ENCODE data around the gene MYOCD. TPM values are rescaled to one million over a fixed set of nuclear protein-coding genes. Genes with fewer than 3 reads are reported as not detected.

Gene MYOCD
- total and polyA plus RNA-seq, 2 experiments from 2014 or later = under 0.01 to 0.09 TPM

- Histone ChIP-seq H2AFZ (no peak overlapping the region), H3K4me3 (no peak overlapping the region), H3K27ac (no peak overlapping the region), H3K9ac (no peak overlapping the region), H3F3A (ENCODE audit: insufficient read depth) (no peaks in the 10 kb centered on the region), H4K20me1 (ENCODE audit: insufficient read depth) (no peaks in the 10 kb centered on the region), H3K9me3 (ENCODE audit: low read depth) (no peaks in the 10 kb centered on the region), H3K9me2 (ENCODE audit: insufficient read depth) (no peaks in the 10 kb centered on the region), H3K4me1 (ENCODE audit: insufficient read depth) (no peaks in the 10 kb centered on the region), H3K27me3 (replicated peaks; ENCODE audit: insufficient read depth) (no peaks in the 10 kb centered on the region; the same call in 1 of the 2 replicates), H3K79me2 (ENCODE audit: insufficient read depth) (no peaks in the 10 kb centered on the region), H3K36me3 (ENCODE audit: low read depth) (no peaks in the 10 kb centered on the region), H3K4me2 (ENCODE audit: unreplicated experiment) (no peak overlapping the region)
- WGBS, 2 experiments (ENCODE audit: low coverage in 1 of 2, low lambda C conversion rate in 2 of 2, missing lambda C conversion rate in 2 of 2) = 49 to 58% methylated on average over 6 of the region's 6 CpGs
- no peak for DNase-seq
- in situ Hi-C loops (cut with MboI) = no loop called here
- TF ChIP-seq EZH2 (IDR thresholded peaks at IDR 0.05; ENCODE audit: insufficient read depth, poor library complexity, severe bottlenecking) (no peak), EZH2phosphoT487 (IDR thresholded peaks at IDR 0.05; ENCODE audit: insufficient read depth, low read depth) (no peak)
Observed at GRCh38 chr17:12794919-12795532, 129.3 kb downstream of the MYOCD start.

- Histone ChIP-seq H3K79me2 (ENCODE audit: insufficient read depth) (no peaks in the 10 kb centered on the region), H3K4me1 (ENCODE audit: insufficient read depth) (no peaks in the 10 kb centered on the region), H3K4me3 (no peak overlapping the region), H3K36me3 (ENCODE audit: low read depth) (no peaks in the 10 kb centered on the region), H3F3A (ENCODE audit: insufficient read depth) (no peaks in the 10 kb centered on the region), H2AFZ (no peak overlapping the region), H3K9me2 (ENCODE audit: insufficient read depth) (no peaks in the 10 kb centered on the region), H3K27ac (no peak overlapping the region), H3K27me3 (replicated peaks; ENCODE audit: insufficient read depth) (no peaks in the 10 kb centered on the region), H3K9ac (no peak overlapping the region), H3K4me2 (ENCODE audit: unreplicated experiment) (no peak overlapping the region), H4K20me1 (ENCODE audit: insufficient read depth) (no peaks in the 10 kb centered on the region), H3K9me3 (ENCODE audit: low read depth) (no peaks in the 10 kb centered on the region)
- TF ChIP-seq EZH2phosphoT487 (IDR thresholded peaks at IDR 0.05; ENCODE audit: insufficient read depth, low read depth) (no peak), EZH2 (IDR thresholded peaks at IDR 0.05; ENCODE audit: insufficient read depth, poor library complexity, severe bottlenecking) (no peak)
- no peak for DNase-seq
- in situ Hi-C loops (cut with MboI) = no loop called here
- 38 to 42% methylated on average over 3 of the region's 3 CpGs for WGBS, 2 experiments (ENCODE audit: low coverage in 1 of 2, low lambda C conversion rate in 2 of 2, missing lambda C conversion rate in 2 of 2)
Observed at GRCh38 chr17:12800855-12801365, 135.2 kb downstream of the MYOCD start.

GRCh38 chr17:12806630-12807029 is 140.9 kb downstream of the MYOCD start:
- in situ Hi-C loops (cut with MboI) = no loop called here
- no peak for TF ChIP-seq EZH2 (IDR thresholded peaks at IDR 0.05; ENCODE audit: insufficient read depth, poor library complexity, severe bottlenecking)
- no peak for TF ChIP-seq EZH2phosphoT487 (IDR thresholded peaks at IDR 0.05; ENCODE audit: insufficient read depth, low read depth)

GRCh38 chr17:12808723-12809122 is 143.0 kb downstream of the MYOCD start:
- Histone ChIP-seq H3K9me3 (ENCODE audit: low read depth) (no peaks in the 10 kb centered on the region), H4K20me1 (ENCODE audit: insufficient read depth) (no peaks in the 10 kb centered on the region), H3K36me3 (ENCODE audit: low read depth) (no peaks in the 10 kb centered on the region), H3K9ac (no peak overlapping the region), H3K4me2 (ENCODE audit: unreplicated experiment) (no peak overlapping the region), H3K4me1 (ENCODE audit: insufficient read depth) (no peaks in the 10 kb centered on the region), H3K9me2 (ENCODE audit: insufficient read depth) (no peaks in the 10 kb centered on the region), H3K27me3 (replicated peaks; ENCODE audit: insufficient read depth) (no peaks in the 10 kb centered on the region), H3K79me2 (ENCODE audit: insufficient read depth) (no peaks in the 10 kb centered on the region), H3K4me3 (no peak overlapping the region), H3K27ac (no peak overlapping the region), H2AFZ (no peak overlapping the region), H3F3A (ENCODE audit: insufficient read depth) (no peaks in the 10 kb centered on the region)
- no peak for DNase-seq
- 17 to 22% methylated on average over 3 of the region's 3 CpGs for WGBS, 2 experiments (ENCODE audit: low coverage in 1 of 2, low lambda C conversion rate in 2 of 2, missing lambda C conversion rate in 2 of 2)
- no peak for TF ChIP-seq EZH2phosphoT487 (IDR thresholded peaks at IDR 0.05; ENCODE audit: insufficient read depth, low read depth)
- no peak for TF ChIP-seq EZH2 (IDR thresholded peaks at IDR 0.05; ENCODE audit: insufficient read depth, poor library complexity, severe bottlenecking)
- in situ Hi-C loops (cut with MboI) = no loop called here

More at GRCh38 chr17:12806630-12807029, 140.9 kb downstream of the MYOCD start:
- DNase-seq = no peak
- no peak overlapping the region for H3K4me2 ChIP-seq (ENCODE audit: unreplicated experiment)
- H2AFZ ChIP-seq = no peak overlapping the region
- H4K20me1 ChIP-seq (ENCODE audit: insufficient read depth) = no peaks in the 10 kb centered on the region
- 46 to 50% methylated on average over 1 of the region's 1 CpG for WGBS, 2 experiments (ENCODE audit: low coverage in 1 of 2, low lambda C conversion rate in 2 of 2, missing lambda C conversion rate in 2 of 2)
- H3K27me3 ChIP-seq (replicated peaks; ENCODE audit: insufficient read depth) = no peaks in the 10 kb centered on the region
- H3K9me3 ChIP-seq (ENCODE audit: low read depth) = no peaks in the 10 kb centered on the region
- H3K36me3 ChIP-seq (ENCODE audit: low read depth) = no peaks in the 10 kb centered on the region
- no peak overlapping the region for H3K4me3 ChIP-seq
- H3K9me2 ChIP-seq (ENCODE audit: insufficient read depth) = no peaks in the 10 kb centered on the region
- H3K27ac ChIP-seq = no peak overlapping the region
- H3K4me1 ChIP-seq (ENCODE audit: insufficient read depth) = no peaks in the 10 kb centered on the region
- no peak overlapping the region for H3K9ac ChIP-seq
- no peaks in the 10 kb centered on the region for H3K79me2 ChIP-seq (ENCODE audit: insufficient read depth)
- no peaks in the 10 kb centered on the region for H3F3A ChIP-seq (ENCODE audit: insufficient read depth)
